Measurements from ENCODE around the gene PCSK4. TPM values are rescaled to one million over a fixed set of nuclear protein-coding genes. Genes with fewer than 3 reads are reported as not detected.

Gene PCSK4
- total and polyA plus RNA-seq, 2 of the 13 experiments (the other 11 are each of a cell fraction or from before 2014, with no cell fraction given) = 2.0 to 2.7 TPM

DNA sequence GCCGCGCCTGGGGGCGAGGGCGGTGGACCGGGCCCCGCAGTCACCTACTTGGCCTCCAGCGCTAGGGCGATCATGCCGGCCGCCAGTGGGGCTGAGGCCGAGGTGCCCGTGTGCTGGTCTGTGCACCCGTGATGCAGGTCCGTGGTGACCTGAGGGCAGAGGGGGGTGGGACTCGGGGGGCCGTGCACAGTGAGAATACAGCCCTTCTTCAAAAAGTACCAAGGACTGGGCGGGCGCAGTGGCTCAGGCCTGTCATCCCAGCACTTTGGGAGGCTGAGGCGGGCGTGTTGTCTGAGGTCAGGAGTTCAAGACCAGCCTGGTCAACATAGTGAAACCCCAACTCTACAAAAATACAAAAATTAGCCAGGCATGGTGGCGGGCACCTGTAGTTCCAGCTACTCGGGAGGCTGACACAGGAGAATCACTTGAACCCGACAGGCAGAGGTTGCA is 6.1 kb downstream of the PCSK4 start:
- 92% methylated on average over 10 of the region's 23 CpGs for WGBS (ENCODE audit: low lambda C conversion rate)
- no peak for FAIRE-seq
- no TSS peak for BruUV-seq (replicated peaks)
- TF ChIP-seq, protein P1, sequence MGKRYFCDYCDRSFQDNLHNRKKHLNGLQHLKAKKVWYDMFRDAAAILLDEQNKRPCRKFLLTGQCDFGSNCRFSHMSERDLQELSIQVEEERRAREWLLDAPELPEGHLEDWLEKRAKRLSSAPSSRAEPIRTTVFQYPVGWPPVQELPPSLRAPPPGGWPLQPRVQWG (CRISPR knock-in tag; IDR thresholded peaks at IDR 0.05; ENCODE audit: borderline replicate concordance, low read depth) = no peak
- TF ChIP-seq THYN1 (CRISPR knock-in tag; IDR thresholded peaks at IDR 0.05; ENCODE audit: borderline replicate concordance, low read depth) (no peak), ZNF781 (CRISPR knock-in tag; IDR thresholded peaks at IDR 0.05; ENCODE audit: borderline replicate concordance, not compliant biosample characterization) (no peak), MAFG (CRISPR knock-in tag; IDR thresholded peaks at IDR 0.05) (no peak), ZFP82 (CRISPR knock-in tag; IDR thresholded peaks at IDR 0.05; ENCODE audit: borderline replicate concordance) (no peak), ZNF576 (CRISPR knock-in tag; IDR thresholded peaks at IDR 0.05) (no peak), ZNF235 (CRISPR knock-in tag; IDR thresholded peaks at IDR 0.05; ENCODE audit: borderline replicate concordance) (no peak), TFDP1 (CRISPR knock-in tag; IDR thresholded peaks at IDR 0.05; ENCODE audit: borderline replicate concordance) (no peak), HOXA9 (CRISPR knock-in tag; IDR thresholded peaks at IDR 0.05; ENCODE audit: borderline replicate concordance) (no peak), ETV5 (CRISPR knock-in tag; IDR thresholded peaks at IDR 0.05; ENCODE audit: borderline replicate concordance) (no peak), ZNF432 (CRISPR knock-in tag; IDR thresholded peaks at IDR 0.05; ENCODE audit: borderline replicate concordance) (no peak), KDM2A (CRISPR knock-in tag; IDR thresholded peaks at IDR 0.05; ENCODE audit: borderline replicate concordance, low read depth) (no peak)
- TF ChIP-seq, protein P2, sequence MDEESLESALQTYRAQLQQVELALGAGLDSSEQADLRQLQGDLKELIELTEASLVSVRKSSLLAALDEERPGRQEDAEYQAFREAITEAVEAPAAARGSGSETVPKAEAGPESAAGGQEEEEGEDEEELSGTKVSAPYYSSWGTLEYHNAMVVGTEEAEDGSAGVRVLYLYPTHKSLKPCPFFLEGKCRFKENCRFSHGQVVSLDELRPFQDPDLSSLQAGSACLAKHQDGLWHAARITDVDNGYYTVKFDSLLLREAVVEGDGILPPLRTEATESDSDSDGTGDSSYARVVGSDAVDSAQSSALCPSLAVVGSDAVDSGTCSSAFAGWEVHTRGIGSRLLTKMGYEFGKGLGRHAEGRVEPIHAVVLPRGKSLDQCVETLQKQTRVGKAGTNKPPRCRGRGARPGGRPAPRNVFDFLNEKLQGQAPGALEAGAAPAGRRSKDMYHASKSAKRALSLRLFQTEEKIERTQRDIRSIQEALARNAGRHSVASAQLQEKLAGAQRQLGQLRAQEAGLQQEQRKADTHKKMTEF (CRISPR knock-in tag; IDR thresholded peaks at IDR 0.05) = no peak

More for the DNA sequence above, 6.1 kb downstream of the PCSK4 start:
- H3K4me2 ChIP-seq (ENCODE audit: low read depth, low read length) = no peak overlapping the region
- no peaks in the 10 kb centered on the region for H3K27me3 ChIP-seq (ENCODE audit: control insufficient read depth in 1 of 2, insufficient read depth in 2 of 2, low read length in 2 of 2)
- intact Hi-C loops (cut with micrococcal nuclease; ENCODE audit: unreplicated experiment) (no loop called here), in situ Hi-C loops (cut with HindIII; ENCODE audit: extremely low pct_ligation_motif_present, low pct_unique_long_range_greater_than_20kb) (no loop called here)
- no peaks in the 10 kb centered on the region for H4K20me1 ChIP-seq (ENCODE audit: insufficient read depth, low read length)
- H3K9me3 ChIP-seq (ENCODE audit: low read length) = no peaks in the 10 kb centered on the region
- ChIA-PET CTCF (ENCODE audit: low intra/inter-chr PET ratio, low total read pairs) (no interaction called here), POLR2A (no interaction called here)
- no peak overlapping the region for H3K9ac ChIP-seq (ENCODE audit: insufficient read depth, low read depth, low read length)
- ATAC-seq (no peak), DNase-seq (ENCODE audit: low spot score) (no peak)
- no peak overlapping the region for H3K27ac ChIP-seq (ENCODE audit: extremely low read length, insufficient read depth, low read length)
- no peak overlapping the region for H3K4me3 ChIP-seq (replicated peaks in 1 of 3; ENCODE audit: insufficient read depth in 1 of 3, low read depth in 2 of 3, low read length in 3 of 3)
- peaks cover 34% of the 10 kb centered on the region for H3K4me1 ChIP-seq (ENCODE audit: insufficient read depth, low read length)
- no peak overlapping the region for H2AFZ ChIP-seq (ENCODE audit: low read length)
- H3K36me3 ChIP-seq (replicated peaks in 1 of 2; ENCODE audit: control insufficient read depth in 1 of 2, insufficient read depth in 2 of 2, low read length in 2 of 2) = no peaks in the 10 kb centered on the region
- H3K79me2 ChIP-seq (ENCODE audit: insufficient read depth, low read length) = no peaks in the 10 kb centered on the region

Measured in HepG2 (cell line).